Uterus (tissue), 2 donors: ENCODE measurements around the gene CITED4.

Experiments used
- CTCF ChIP-seq, 4 experiments: fragments of 200-600 bp in 2 of 4; fragments of 450-650 bp in 2 of 4; sonication (generic) in 2 of 4; IDR thresholded peaks; one replicate each; pipeline ENCODE4 v1.5.1; 2016 to 2019; ENCODE audit warnings: antibody characterized with exemption in 4 of 4, mild to moderate bottlenecking in 2 of 4, moderate library complexity in 1 of 4
- POLR2A ChIP-seq, 2 donors: fragments of 450-650 bp; IDR thresholded peaks; one replicate each; pipeline ENCODE4 v1.6.1; 2016; ENCODE audit warnings: antibody characterized with exemption in 2 of 2, mild to moderate bottlenecking in 1 of 2, moderate library complexity in 1 of 2

DNA sequence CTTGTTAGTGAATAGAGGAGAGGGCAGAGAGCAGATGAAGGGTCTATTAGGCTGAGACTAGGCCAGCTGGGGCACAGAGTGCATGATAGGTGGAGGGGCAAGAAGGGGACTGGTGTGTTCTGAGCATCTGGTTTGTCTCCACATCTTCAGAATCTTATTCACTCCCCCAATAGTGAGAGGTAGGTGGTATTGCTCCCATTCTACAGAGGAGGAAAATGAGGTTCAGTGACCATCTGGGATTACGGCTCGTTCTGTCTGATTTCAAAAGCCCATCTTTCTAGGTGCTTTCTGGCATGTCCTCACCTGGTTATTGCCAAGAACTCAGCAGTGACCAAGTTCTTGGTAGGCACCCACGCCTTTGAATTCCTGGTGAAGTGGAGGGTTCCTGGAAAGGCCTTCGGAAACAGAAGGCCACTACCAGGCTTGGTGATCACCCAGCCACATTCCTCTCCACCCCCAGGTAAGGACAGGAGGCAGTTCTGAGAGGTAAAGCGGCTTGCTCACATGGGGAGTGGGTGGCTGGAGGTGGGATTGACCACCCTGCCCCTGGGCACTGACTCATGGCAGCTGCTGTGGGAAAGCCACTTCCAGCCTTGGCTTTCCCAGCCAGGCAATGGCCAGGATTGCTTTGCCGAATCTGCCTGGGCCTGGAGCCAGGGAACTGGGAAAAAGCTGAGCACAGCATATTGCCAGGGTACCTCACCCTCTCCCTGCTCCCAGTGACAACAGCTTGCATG is 18.8 kb upstream of the CITED4 start:
- no peak for TF ChIP-seq POLR2A (IDR thresholded peaks at IDR 0.05)
- no peak for TF ChIP-seq CTCF (IDR thresholded peaks at IDR 0.05)
